T-helper 2 cell treated with Interferon-gamma antibody and Interleukin-4, amounts not matched to agents 5 μg/mL and 100 μg/mL, for 36 hours (primary cell): Measurements from ENCODE around the gene SEMA3A.

ENCODE experiments used
- DNase-seq: peaks from one replicate; pipeline ENCODE4 v3.0.0; 2021; ENCODE audit warnings: low spot score
- H3K27ac Mint-ChIP-seq: one replicate; pipeline ENCODE4 v1.8.0; 2021; ENCODE audit warnings: mild to moderate bottlenecking, mixed read lengths
- H3K27me3 Mint-ChIP-seq: one replicate; pipeline ENCODE4 v1.8.0; 2021; ENCODE audit warnings: low read depth, mixed read lengths
- H3K36me3 Mint-ChIP-seq: one replicate; pipeline ENCODE4 v1.8.0; 2021; ENCODE audit warnings: low read depth, mixed read lengths
- H3K4me1 Mint-ChIP-seq: one replicate; pipeline ENCODE4 v1.8.0; 2021; ENCODE audit warnings: low read depth, mixed read lengths
- H3K4me3 Mint-ChIP-seq: one replicate; pipeline ENCODE4 v1.8.0; 2022; ENCODE audit warnings: mild to moderate bottlenecking, moderate library complexity, mixed read lengths
- H3K9me3 Mint-ChIP-seq: one replicate; pipeline ENCODE4 v1.8.0; 2021; ENCODE audit warnings: mixed read lengths

SEMA3A gene

GRCh38 chr7:83941300-83941699, 253.3 kb downstream of the SEMA3A start:
- H3K27me3 Mint-ChIP-seq: no peaks in the 10 kb centered on the region
- H3K4me3 Mint-ChIP-seq: no peak overlapping the region
- H3K4me1 Mint-ChIP-seq: no peaks in the 10 kb centered on the region
- H3K9me3 Mint-ChIP-seq: no peaks in the 10 kb centered on the region
- no peak overlapping the region for H3K27ac Mint-ChIP-seq
- H3K36me3 Mint-ChIP-seq: no peaks in the 10 kb centered on the region
- DNase-seq: no peak

DNA sequence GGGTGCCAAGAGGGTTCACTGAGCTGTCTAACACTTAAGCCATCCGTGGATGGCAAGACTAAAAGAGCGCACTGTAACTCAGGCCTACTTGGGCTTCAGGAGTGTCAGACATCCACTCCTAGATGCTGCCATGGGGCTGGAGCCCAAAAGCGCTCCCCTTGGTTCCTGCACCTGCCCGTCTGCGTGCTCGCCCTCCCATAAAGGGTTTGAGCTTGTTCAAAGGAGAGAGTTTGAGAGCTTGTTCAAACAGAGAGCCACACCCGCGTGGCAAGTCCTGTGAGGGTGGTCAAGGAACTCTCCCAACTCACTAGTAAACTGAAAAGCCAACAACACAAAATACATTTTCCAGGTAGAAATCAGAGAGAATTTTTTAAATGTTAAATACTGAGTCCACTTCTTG, 256.7 kb downstream of the SEMA3A start:
- Mint-ChIP-seq H3K27ac (no peak overlapping the region), H3K4me3 (no peak overlapping the region), H3K4me1 (peaks cover 1% of the 10 kb centered on the region), H3K27me3 (peaks cover 3% of the 10 kb centered on the region), H3K9me3 (no peaks in the 10 kb centered on the region), H3K36me3 (no peaks in the 10 kb centered on the region)
- DNase-seq: no peak

- peaks cover 3% of the 10 kb centered on the region for H3K27me3 Mint-ChIP-seq
- H3K4me1 Mint-ChIP-seq: peaks cover 1% of the 10 kb centered on the region
- no peaks in the 10 kb centered on the region for H3K36me3 Mint-ChIP-seq
- no peak overlapping the region for H3K4me3 Mint-ChIP-seq
- no peak overlapping the region for H3K27ac Mint-ChIP-seq
- no peaks in the 10 kb centered on the region for H3K9me3 Mint-ChIP-seq
- peak; percentile 13 for DNase-seq
Observed at GRCh38 chr7:83936056-83936708, 258.4 kb downstream of the SEMA3A start.

- Mint-ChIP-seq H3K4me1 (peaks cover 1% of the 10 kb centered on the region), H3K9me3 (no peaks in the 10 kb centered on the region), H3K27ac (no peak overlapping the region), H3K4me3 (no peak overlapping the region), H3K27me3 (peaks cover 3% of the 10 kb centered on the region), H3K36me3 (no peaks in the 10 kb centered on the region)
- no peak for DNase-seq
Observed at GRCh38 chr7:83934118-83934734, 260.4 kb downstream of the SEMA3A start.

DNA sequence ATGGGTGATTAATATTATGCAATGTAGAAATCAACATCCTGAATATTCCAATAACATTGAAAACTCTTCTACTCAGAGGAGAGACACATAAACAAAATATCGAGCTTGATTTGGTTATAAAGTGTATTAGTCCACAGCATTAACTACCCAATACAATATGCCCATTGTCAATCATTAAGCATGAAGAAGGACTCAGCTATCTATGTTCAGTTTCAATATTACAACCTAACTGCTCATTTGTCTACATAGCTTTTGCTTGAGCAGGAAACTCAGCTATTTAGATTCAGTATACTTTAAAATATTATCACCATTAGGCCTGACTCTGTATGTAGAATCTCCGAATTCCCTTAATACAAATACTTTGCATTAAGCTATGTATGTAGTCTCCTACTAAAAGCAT, 262.6 kb downstream of the SEMA3A start:
- Mint-ChIP-seq H3K4me3 (no peak overlapping the region), H3K9me3 (no peaks in the 10 kb centered on the region), H3K4me1 (peaks cover 1% of the 10 kb centered on the region), H3K36me3 (no peaks in the 10 kb centered on the region), H3K27me3 (peaks cover 3% of the 10 kb centered on the region), H3K27ac (no peak overlapping the region)
- DNase-seq: no peak

GRCh38 chr7:83930262-83930661, 264.3 kb downstream of the SEMA3A start:
- Mint-ChIP-seq H3K27me3 (peaks cover 3% of the 10 kb centered on the region), H3K4me3 (no peak overlapping the region), H3K9me3 (no peaks in the 10 kb centered on the region), H3K4me1 (no peaks in the 10 kb centered on the region), H3K36me3 (no peaks in the 10 kb centered on the region), H3K27ac (no peak overlapping the region)
- no peak for DNase-seq

DNA sequence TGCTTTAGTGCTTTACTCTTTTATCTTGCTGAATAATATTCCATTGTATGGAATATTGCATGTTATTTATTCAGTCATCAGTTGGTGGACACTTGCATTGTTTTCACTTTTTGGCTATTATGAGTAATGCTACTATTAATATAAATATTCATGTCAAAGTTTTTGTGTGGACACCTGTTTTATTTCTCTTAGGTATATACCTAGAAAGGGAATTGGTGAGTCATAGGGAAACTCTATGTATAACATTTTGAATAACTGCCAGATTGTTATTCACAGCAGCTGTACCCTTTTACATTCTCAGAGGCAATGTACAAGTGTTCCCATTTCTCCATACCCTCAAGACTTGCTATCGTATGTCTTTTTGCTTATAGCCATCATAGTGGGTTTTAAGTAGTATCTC, 268.7 kb downstream of the SEMA3A start:
- H3K36me3 Mint-ChIP-seq: no peaks in the 10 kb centered on the region
- no peaks in the 10 kb centered on the region for H3K27me3 Mint-ChIP-seq
- no peak for DNase-seq
- no peak overlapping the region for H3K4me3 Mint-ChIP-seq
- H3K27ac Mint-ChIP-seq: no peak overlapping the region
- H3K9me3 Mint-ChIP-seq: no peaks in the 10 kb centered on the region
- no peaks in the 10 kb centered on the region for H3K4me1 Mint-ChIP-seq

GRCh38 chr7:83921941-83922607, 272.5 kb downstream of the SEMA3A start:
- Mint-ChIP-seq H3K27ac (no peak overlapping the region), H3K27me3 (no peaks in the 10 kb centered on the region), H3K4me1 (no peaks in the 10 kb centered on the region), H3K4me3 (no peak overlapping the region), H3K36me3 (no peaks in the 10 kb centered on the region), H3K9me3 (no peaks in the 10 kb centered on the region)
- no peak for DNase-seq

GRCh38 chr7:83921271-83921940, 273.2 kb downstream of the SEMA3A start:
- H3K36me3 Mint-ChIP-seq: no peaks in the 10 kb centered on the region
- H3K4me1 Mint-ChIP-seq: no peaks in the 10 kb centered on the region
- DNase-seq: no peak
- H3K27ac Mint-ChIP-seq: no peak overlapping the region
- no peak overlapping the region for H3K4me3 Mint-ChIP-seq
- H3K9me3 Mint-ChIP-seq: no peaks in the 10 kb centered on the region
- H3K27me3 Mint-ChIP-seq: no peaks in the 10 kb centered on the region

GRCh38 chr7:83918142-83918541, 276.4 kb downstream of the SEMA3A start:
- Mint-ChIP-seq H3K9me3 (peaks cover 3% of the 10 kb centered on the region), H3K27me3 (no peaks in the 10 kb centered on the region), H3K27ac (no peak overlapping the region), H3K4me1 (no peaks in the 10 kb centered on the region), H3K36me3 (no peaks in the 10 kb centered on the region), H3K4me3 (no peak overlapping the region)
- DNase-seq: no peak

- Mint-ChIP-seq H3K27ac (no peak overlapping the region), H3K4me3 (no peak overlapping the region), H3K4me1 (no peaks in the 10 kb centered on the region), H3K9me3 (peaks cover 3% of the 10 kb centered on the region), H3K36me3 (no peaks in the 10 kb centered on the region), H3K27me3 (no peaks in the 10 kb centered on the region)
- no peak for DNase-seq
Observed at GRCh38 chr7:83913174-83913573, 281.4 kb downstream of the SEMA3A start.

GRCh38 chr7:83908526-83908925, 286.1 kb downstream of the SEMA3A start:
- no peak overlapping the region for H3K4me3 Mint-ChIP-seq
- no peak for DNase-seq
- H3K9me3 Mint-ChIP-seq: peaks cover 3% of the 10 kb centered on the region
- H3K36me3 Mint-ChIP-seq: no peaks in the 10 kb centered on the region
- H3K27me3 Mint-ChIP-seq: no peaks in the 10 kb centered on the region
- H3K4me1 Mint-ChIP-seq: no peaks in the 10 kb centered on the region
- H3K27ac Mint-ChIP-seq: no peak overlapping the region
